Fibroblast of skin of left biceps (primary cell): Measurements from ENCODE around the gene KRTAP19-8.

Source experiments
- DNase-seq, 2 experiments: peaks; one replicate each; pipeline ENCODE4 v3.0.0-alpha.2; 2013; ENCODE audit warnings: low read depth in 2 of 2

KRTAP19-8 gene

GRCh38 chr21:31038376-31038775 lies at the start of gene KRTAP19-8:
Gene KRTAP19-8 (minus strand): TSS chr21:31038476. CDS start chr21:31038443, 33 bp downstream.
- no peak for DNase-seq

- DNase-seq, result no peak
Measured at GRCh38 chr21:31087639-31088473, 49.6 kb upstream of the KRTAP19-8 start.

GRCh38 chr21:31084689-31085088 lies 46.4 kb upstream of the KRTAP19-8 start:
- no peak for DNase-seq

GRCh38 chr21:31078796-31079195 lies 40.5 kb upstream of the KRTAP19-8 start:
- DNase-seq, result no peak

- no peak for DNase-seq
Measured at GRCh38 chr21:31078216-31078615, 39.9 kb upstream of the KRTAP19-8 start.

- DNase-seq, result no peak
Measured at GRCh38 chr21:31075848-31076247, 37.6 kb upstream of the KRTAP19-8 start.

- no peak for DNase-seq
Measured at GRCh38 chr21:31072533-31072932, 34.3 kb upstream of the KRTAP19-8 start.

GRCh38 chr21:31064803-31065202 lies 26.5 kb upstream of the KRTAP19-8 start:
- DNase-seq, result no peak

GRCh38 chr21:31052489-31053142 lies 14.3 kb upstream of the KRTAP19-8 start:
- no peak for DNase-seq

- DNase-seq, result no peak
Measured at GRCh38 chr21:31050577-31051157, 12.4 kb upstream of the KRTAP19-8 start.

- DNase-seq, result no peak
Measured at GRCh38 chr21:31045841-31046240, 7.6 kb upstream of the KRTAP19-8 start.

- DNase-seq, result no peak
Measured at GRCh38 chr21:31043471-31043870, 5.2 kb upstream of the KRTAP19-8 start.

GRCh38 chr21:31042080-31042464 lies 3.8 kb upstream of the KRTAP19-8 start:
- no peak for DNase-seq

GRCh38 chr21:31041295-31042079 lies 3.2 kb upstream of the KRTAP19-8 start:
- DNase-seq, result no peak

GRCh38 chr21:31034378-31034777 lies 3.9 kb downstream of the KRTAP19-8 start:
- DNase-seq, result no peak

- DNase-seq, result no peak
Measured at GRCh38 chr21:31030367-31031106, 7.7 kb downstream of the KRTAP19-8 start.

- DNase-seq, result no peak
Measured at GRCh38 chr21:31023680-31024079, 14.6 kb downstream of the KRTAP19-8 start.

GRCh38 chr21:31022306-31022705 lies 16.0 kb downstream of the KRTAP19-8 start:
- DNase-seq, result no peak

GRCh38 chr21:31018232-31018631 lies 20.0 kb downstream of the KRTAP19-8 start:
- no peak for DNase-seq

GRCh38 chr21:31014891-31015290 lies 23.4 kb downstream of the KRTAP19-8 start:
- no peak for DNase-seq
